ENCODE measurements around the gene LRMDA. TPM values are rescaled to one million over a fixed set of nuclear protein-coding genes. Genes with fewer than 3 reads are reported as not detected.

LRMDA gene
- total and polyA plus RNA-seq, 2 of the 8 experiments (the other 6 are each of a cell fraction or from before 2014, with no cell fraction given), result 0.86 to 2.8 TPM

DNA sequence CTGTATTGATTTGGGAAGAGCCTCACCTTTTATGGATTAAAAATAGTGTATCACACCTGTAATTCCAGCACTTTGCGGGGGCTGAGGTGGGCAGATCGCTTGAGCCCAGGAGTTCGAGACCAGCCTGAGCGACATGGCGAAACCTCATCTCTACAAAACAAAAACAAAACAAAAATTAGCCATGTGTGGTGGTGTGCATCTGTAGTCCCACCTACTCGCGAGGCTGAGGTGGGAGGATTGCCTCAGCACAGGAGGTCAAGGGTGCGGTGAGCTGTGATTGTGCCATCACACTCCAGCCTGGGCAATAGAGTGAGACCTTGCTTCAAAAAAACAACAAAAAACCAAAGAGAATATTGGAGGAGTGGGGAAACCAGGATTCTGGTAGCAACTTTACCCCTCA is 79.6 kb downstream of the LRMDA start:
- Histone ChIP-seq H4K8ac (ENCODE audit: extremely low read depth, insufficient read depth, low read length) (no peak overlapping the region), H4K5ac (ENCODE audit: insufficient read length, low read depth, low read length) (no peak overlapping the region), H4K20me1 (replicated peaks in 1 of 2; ENCODE audit: control insufficient read depth in 1 of 2, insufficient read depth in 2 of 2, low read length in 2 of 2) (no peaks in the 10 kb centered on the region), H3K14ac (ENCODE audit: insufficient read length) (no peak overlapping the region), H3K56ac (replicated peaks; ENCODE audit: insufficient read length, low read depth, low read length) (no peak overlapping the region), H2BK5ac (ENCODE audit: low read depth, low read length) (no peak overlapping the region), H3K23me2 (ENCODE audit: low read depth, low read length) (no peaks in the 10 kb centered on the region; the same call in 1 of the 2 replicates), H3K27me3 (replicated peaks in 1 of 4; ENCODE audit: control insufficient read depth in 3 of 4, extremely low read depth in 1 of 4, insufficient read depth in 3 of 4, low read length in 3 of 4) (no peaks in the 10 kb centered on the region; a peak in 1 of 7 replicates), H3K4me1 (replicated peaks in 1 of 4; ENCODE audit: control insufficient read depth in 3 of 4, insufficient read depth in 4 of 4, low read length in 3 of 4) (peaks cover 0 to 4% (median 0%) of the 10 kb centered on the region in 4 experiments; a peak in 2 of 7 replicates), H3K23ac (ENCODE audit: insufficient read length) (no peak overlapping the region), H3K36me3 (ENCODE audit: control insufficient read depth in 2 of 4, insufficient read depth in 4 of 4, low read length in 3 of 4) (no peaks in the 10 kb centered on the region), H3K4me3 (ENCODE audit: extremely low read depth in 1 of 4, insufficient read depth in 2 of 4, low read depth in 3 of 4, low read length in 4 of 4) (no peak overlapping the region), H3K27ac (ENCODE audit: low read depth, low read length) (no peak overlapping the region), H3K79me1 (ENCODE audit: low read depth, low read length) (no peaks in the 10 kb centered on the region), H2AFZ (ENCODE audit: low read length) (no peak overlapping the region), H3K79me2 (ENCODE audit: control insufficient read depth in 1 of 2, insufficient read depth in 2 of 2, low read length in 2 of 2) (no peaks in the 10 kb centered on the region), H3K9me3 (ENCODE audit: insufficient read depth in 2 of 2, low read depth in 1 of 2, low read length in 1 of 2) (no peaks in the 10 kb centered on the region), H3K4me2 (ENCODE audit: insufficient read depth in 1 of 2, low read depth in 2 of 2, low read length in 2 of 2) (no peak overlapping the region), H4K91ac (replicated peaks; ENCODE audit: insufficient read length, low read length) (no peak overlapping the region), H2BK20ac (ENCODE audit: low read length) (no peak overlapping the region), H3K4ac (replicated peaks; ENCODE audit: insufficient read length, low read depth, low read length) (no peak overlapping the region), H2BK15ac (ENCODE audit: low read length) (no peak overlapping the region), H3K18ac (ENCODE audit: extremely low read depth, low read length) (no peak overlapping the region), H2BK12ac (ENCODE audit: low read depth, low read length) (no peak overlapping the region), H3K9ac (replicated peaks in 1 of 4; ENCODE audit: extremely low read depth in 1 of 4, low read depth in 3 of 4, low read length in 3 of 4) (no peak overlapping the region), H2AK5ac (ENCODE audit: low read depth, low read length) (no peak overlapping the region), H2BK120ac (replicated peaks; ENCODE audit: low read depth, low read length) (no peak overlapping the region)
- ChIA-PET POLR2A (ENCODE audit: partially characterized antibody) (no interaction called here), CTCF (ENCODE audit: partially characterized antibody) (interaction anchor here (1.2 kb wide), 1 partner anchor 154 kb away, joined by 3 read pairs; no protein-coding TSS in a partner anchor)
- WGBS, 2 experiments (ENCODE audit: extremely low coverage in 1 of 2, insufficient coverage in 1 of 2, insufficient read length in 1 of 2, insufficient replicate concordance in 2 of 2, low coverage in 1 of 2, low lambda C conversion rate in 2 of 2, missing lambda C conversion rate in 1 of 2), result 97% methylated on average over 8 of the region's 8 CpGs; no CpG with 5 or more reads in 1 of the 2 experiments
- no peak for FAIRE-seq
- DNase-seq (ENCODE audit: low read depth in 1 of 2, low spot score in 2 of 2), result no peak
- TF ChIP-seq SP2 (IDR thresholded peaks at IDR 0.05; ENCODE audit: low read length) (no peak), GABPA (IDR thresholded peaks at IDR 0.05; ENCODE audit: borderline replicate concordance, insufficient read depth, low read length) (no peak), MAFK (IDR thresholded peaks at IDR 0.05; ENCODE audit: low read depth, low read length) (no peak), BRCA1 (IDR thresholded peaks at IDR 0.05; ENCODE audit: low read depth, low read length) (no peak), CTBP2 (IDR thresholded peaks at IDR 0.05; ENCODE audit: borderline replicate concordance, insufficient read depth, insufficient read length, low read length) (no peak)
- TF ChIP-seq, protein P1, sequence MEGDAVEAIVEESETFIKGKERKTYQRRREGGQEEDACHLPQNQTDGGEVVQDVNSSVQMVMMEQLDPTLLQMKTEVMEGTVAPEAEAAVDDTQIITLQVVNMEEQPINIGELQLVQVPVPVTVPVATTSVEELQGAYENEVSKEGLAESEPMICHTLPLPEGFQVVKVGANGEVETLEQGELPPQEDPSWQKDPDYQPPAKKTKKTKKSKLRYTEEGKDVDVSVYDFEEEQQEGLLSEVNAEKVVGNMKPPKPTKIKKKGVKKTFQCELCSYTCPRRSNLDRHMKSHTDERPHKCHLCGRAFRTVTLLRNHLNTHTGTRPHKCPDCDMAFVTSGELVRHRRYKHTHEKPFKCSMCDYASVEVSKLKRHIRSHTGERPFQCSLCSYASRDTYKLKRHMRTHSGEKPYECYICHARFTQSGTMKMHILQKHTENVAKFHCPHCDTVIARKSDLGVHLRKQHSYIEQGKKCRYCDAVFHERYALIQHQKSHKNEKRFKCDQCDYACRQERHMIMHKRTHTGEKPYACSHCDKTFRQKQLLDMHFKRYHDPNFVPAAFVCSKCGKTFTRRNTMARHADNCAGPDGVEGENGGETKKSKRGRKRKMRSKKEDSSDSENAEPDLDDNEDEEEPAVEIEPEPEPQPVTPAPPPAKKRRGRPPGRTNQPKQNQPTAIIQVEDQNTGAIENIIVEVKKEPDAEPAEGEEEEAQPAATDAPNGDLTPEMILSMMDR (IDR thresholded peaks at IDR 0.05; ENCODE audit: control extremely low read depth in 1 of 3, insufficient read depth in 1 of 3, low read depth in 1 of 3, low read length in 3 of 3), result no peak
